Measurements from ENCODE around the gene SLC6A6. TPM values are rescaled to one million over a fixed set of nuclear protein-coding genes. Genes with fewer than 3 reads are reported as not detected.

SLC6A6 gene
- total RNA-seq, 1 donor from 2014 or later: 32.9 TPM

DNA sequence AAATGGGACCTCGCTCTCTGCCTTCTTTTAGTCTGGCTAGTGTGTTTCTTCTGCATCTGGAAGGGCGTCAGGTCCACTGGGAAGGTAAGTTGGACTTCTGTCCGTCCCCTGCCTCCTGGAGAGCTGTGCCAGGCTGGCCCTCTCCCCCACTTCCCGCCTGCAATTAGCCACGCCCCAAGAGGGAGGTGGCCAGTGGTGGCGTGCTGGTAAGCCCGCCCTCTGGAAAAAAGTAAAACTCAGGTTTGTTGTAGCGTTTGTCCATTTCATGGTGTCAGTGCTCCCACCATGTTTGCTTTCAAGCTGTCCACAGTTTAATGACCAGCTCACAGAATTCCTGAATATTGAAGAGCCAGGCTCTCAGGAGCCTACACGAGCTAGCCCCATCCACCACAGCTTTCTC, 55.6 kb downstream of the SLC6A6 start:
- Histone ChIP-seq H3K79me2 (ENCODE audit: low read depth) (no peaks in the 10 kb centered on the region), H3K4me2 (no peak overlapping the region), H3K36me3 (no peaks in the 10 kb centered on the region), H3K4me1 (peaks cover 19% of the 10 kb centered on the region), H3K27ac (no peak overlapping the region), H3F3A (ENCODE audit: low read depth) (peaks cover 7% of the 10 kb centered on the region), H3K27me3 (no peaks in the 10 kb centered on the region), H3K4me3 (no peak overlapping the region), H2AFZ (replicated peaks) (peak overlapping the region; percentile 15), H3K9ac (no peak overlapping the region), H3K9me3 (ENCODE audit: low read depth) (no peaks in the 10 kb centered on the region), H4K20me1 (ENCODE audit: low read depth) (peaks cover 2% of the 10 kb centered on the region)
- H3K4me3 Mint-ChIP-seq: no peak overlapping the region
- H3K27me3 Mint-ChIP-seq (ENCODE audit: insufficient read depth, low read depth): peaks cover 5% of the 10 kb centered on the region
- peaks cover 6% of the 10 kb centered on the region for H3K36me3 Mint-ChIP-seq
- H3K4me1 Mint-ChIP-seq: peaks cover 50% of the 10 kb centered on the region
- peak; percentile 51 for DNase-seq (ENCODE audit: low spot score)
- TF ChIP-seq, protein P1, sequence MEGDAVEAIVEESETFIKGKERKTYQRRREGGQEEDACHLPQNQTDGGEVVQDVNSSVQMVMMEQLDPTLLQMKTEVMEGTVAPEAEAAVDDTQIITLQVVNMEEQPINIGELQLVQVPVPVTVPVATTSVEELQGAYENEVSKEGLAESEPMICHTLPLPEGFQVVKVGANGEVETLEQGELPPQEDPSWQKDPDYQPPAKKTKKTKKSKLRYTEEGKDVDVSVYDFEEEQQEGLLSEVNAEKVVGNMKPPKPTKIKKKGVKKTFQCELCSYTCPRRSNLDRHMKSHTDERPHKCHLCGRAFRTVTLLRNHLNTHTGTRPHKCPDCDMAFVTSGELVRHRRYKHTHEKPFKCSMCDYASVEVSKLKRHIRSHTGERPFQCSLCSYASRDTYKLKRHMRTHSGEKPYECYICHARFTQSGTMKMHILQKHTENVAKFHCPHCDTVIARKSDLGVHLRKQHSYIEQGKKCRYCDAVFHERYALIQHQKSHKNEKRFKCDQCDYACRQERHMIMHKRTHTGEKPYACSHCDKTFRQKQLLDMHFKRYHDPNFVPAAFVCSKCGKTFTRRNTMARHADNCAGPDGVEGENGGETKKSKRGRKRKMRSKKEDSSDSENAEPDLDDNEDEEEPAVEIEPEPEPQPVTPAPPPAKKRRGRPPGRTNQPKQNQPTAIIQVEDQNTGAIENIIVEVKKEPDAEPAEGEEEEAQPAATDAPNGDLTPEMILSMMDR (IDR thresholded peaks at IDR 0.05): no peak
- TF ChIP-seq EZH2 (IDR thresholded peaks at IDR 0.05) (no peak), EZH2phosphoT487 (IDR thresholded peaks at IDR 0.05) (no peak)
- peak overlapping the region; percentile 78 for H3K27ac Mint-ChIP-seq
- no peaks in the 10 kb centered on the region for H3K9me3 Mint-ChIP-seq

DNA sequence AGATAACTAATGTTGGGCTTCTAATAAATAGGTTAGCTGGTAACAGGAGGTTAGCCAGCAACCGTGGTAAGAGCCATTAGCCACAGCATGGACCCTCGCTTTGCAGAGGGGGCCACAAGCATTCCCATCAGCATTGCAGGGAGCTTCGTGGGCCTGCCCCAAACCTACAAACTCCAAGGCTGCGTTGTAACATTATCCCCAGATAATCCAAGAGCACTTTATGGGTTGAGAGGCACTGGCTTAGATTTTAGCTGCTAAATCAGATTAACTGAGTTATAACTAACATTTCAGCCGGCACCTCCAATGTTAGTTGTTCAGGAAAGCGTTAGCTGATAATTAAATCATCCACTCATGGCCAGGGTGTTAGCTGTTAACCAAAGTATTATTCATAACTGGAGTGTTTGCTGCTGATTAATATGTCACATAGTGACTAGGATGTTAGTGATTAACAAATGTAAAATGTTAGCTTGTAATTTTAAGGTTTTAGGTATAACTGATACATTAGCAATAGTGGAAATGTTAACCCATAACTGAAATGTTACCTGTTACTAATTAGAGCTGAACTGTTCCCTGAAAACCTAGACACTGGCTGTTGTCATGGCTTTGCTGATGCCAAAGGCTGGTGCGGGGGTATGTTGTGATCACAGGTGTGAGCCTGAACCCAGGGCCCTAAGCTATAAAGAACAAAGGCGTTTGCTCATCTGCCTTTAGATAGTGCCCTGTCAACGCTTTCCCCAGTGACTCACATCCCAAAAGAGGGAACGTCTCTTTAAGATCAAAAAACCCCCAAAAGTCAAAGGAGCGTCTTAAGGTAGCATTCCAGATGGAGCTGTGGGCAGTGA, 56.2 kb downstream of the SLC6A6 start:
- no peaks in the 10 kb centered on the region for H3K27me3 ChIP-seq
- no peak overlapping the region for H3K4me2 ChIP-seq
- no peaks in the 10 kb centered on the region for H3K36me3 ChIP-seq
- H3K4me1 Mint-ChIP-seq: peaks cover 50% of the 10 kb centered on the region
- H3K4me1 ChIP-seq: peaks cover 25% of the 10 kb centered on the region
- no peak for DNase-seq (ENCODE audit: low spot score)
- peaks cover 5% of the 10 kb centered on the region for H3K27me3 Mint-ChIP-seq (ENCODE audit: insufficient read depth, low read depth)
- peak overlapping the region; percentile 78 for H3K27ac Mint-ChIP-seq
- no peaks in the 10 kb centered on the region for H3K9me3 ChIP-seq (ENCODE audit: low read depth)
- peaks cover 7% of the 10 kb centered on the region for H4K20me1 ChIP-seq (ENCODE audit: low read depth)
- H3F3A ChIP-seq (ENCODE audit: low read depth): peaks cover 13% of the 10 kb centered on the region
- no peak overlapping the region for H3K27ac ChIP-seq
- H3K36me3 Mint-ChIP-seq: peaks cover 6% of the 10 kb centered on the region
- TF ChIP-seq EZH2phosphoT487 (IDR thresholded peaks at IDR 0.05) (no peak), EZH2 (IDR thresholded peaks at IDR 0.05) (no peak)
- TF ChIP-seq, protein P1 (IDR thresholded peaks at IDR 0.05): no peak
- peak overlapping the region; percentile 15 for H2AFZ ChIP-seq (replicated peaks)
- no peaks in the 10 kb centered on the region for H3K79me2 ChIP-seq (ENCODE audit: low read depth)
- no peak overlapping the region for H3K4me3 ChIP-seq
- H3K4me3 Mint-ChIP-seq: no peak overlapping the region
- H3K9me3 Mint-ChIP-seq: no peaks in the 10 kb centered on the region
- no peak overlapping the region for H3K9ac ChIP-seq

DNA sequence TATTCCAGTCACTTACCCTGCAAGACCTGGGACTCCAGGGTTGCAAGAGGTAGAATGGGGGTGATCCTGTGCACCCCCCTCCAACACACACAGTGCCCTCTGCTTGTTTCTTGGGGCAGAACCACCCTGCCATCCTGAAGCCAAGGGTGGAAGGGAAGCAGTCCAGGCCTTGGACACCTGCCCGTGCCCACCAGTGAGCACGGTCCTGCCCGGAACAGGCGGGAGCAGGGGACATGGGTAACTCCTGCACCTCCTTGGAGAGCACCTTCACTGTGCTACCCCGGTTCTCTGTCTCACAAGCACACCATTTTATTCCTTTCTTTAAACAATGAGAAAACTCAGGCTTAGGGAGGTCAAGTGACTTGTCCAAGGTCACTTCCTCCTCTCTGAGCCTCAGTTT, 57.0 kb downstream of the SLC6A6 start:
- Histone ChIP-seq H2AFZ (replicated peaks) (no peak overlapping the region), H3K79me2 (ENCODE audit: low read depth) (no peaks in the 10 kb centered on the region), H3K27ac (no peak overlapping the region), H4K20me1 (ENCODE audit: low read depth) (peaks cover 9% of the 10 kb centered on the region), H3K9me3 (ENCODE audit: low read depth) (no peaks in the 10 kb centered on the region), H3K36me3 (no peaks in the 10 kb centered on the region), H3K4me2 (no peak overlapping the region), H3F3A (ENCODE audit: low read depth) (peaks cover 15% of the 10 kb centered on the region), H3K9ac (no peak overlapping the region), H3K4me1 (peaks cover 28% of the 10 kb centered on the region), H3K27me3 (no peaks in the 10 kb centered on the region), H3K4me3 (no peak overlapping the region)
- H3K4me1 Mint-ChIP-seq: peaks cover 44% of the 10 kb centered on the region
- TF ChIP-seq EZH2phosphoT487 (IDR thresholded peaks at IDR 0.05) (no peak), EZH2 (IDR thresholded peaks at IDR 0.05) (no peak)
- TF ChIP-seq, protein P1 (IDR thresholded peaks at IDR 0.05): no peak
- no peaks in the 10 kb centered on the region for H3K9me3 Mint-ChIP-seq
- H3K4me3 Mint-ChIP-seq: no peak overlapping the region
- peaks cover 6% of the 10 kb centered on the region for H3K36me3 Mint-ChIP-seq
- H3K27ac Mint-ChIP-seq: no peak overlapping the region
- H3K27me3 Mint-ChIP-seq (ENCODE audit: insufficient read depth, low read depth): peaks cover 5% of the 10 kb centered on the region
- DNase-seq (ENCODE audit: low spot score): no peak

Data from neural progenitor cell (in vitro differentiated cells).